Hepatocyte (in vitro differentiated cells): ENCODE results near the gene TNNI3K. TPM values are rescaled to one million over a fixed set of nuclear protein-coding genes. Genes with fewer than 3 reads are reported as not detected.

Source experiments
- DNase-seq: peaks from one replicate; pipeline ENCODE4 v3.0.0-alpha.2; 2016; ENCODE audit warnings: low spot score
- H2AFZ ChIP-seq: fragments of 200-600 bp; sonication (generic); 2 replicates; pipeline ENCODE4 v1.6.0; 2016; ENCODE audit warnings: antibody characterized with exemption, mild to moderate bottlenecking
- H3K27ac ChIP-seq: fragments of 200-600 bp; sonication (generic); 2 replicates; pipeline ENCODE4 v1.5.1; 2016; ENCODE audit warnings: mild to moderate bottlenecking
- H3K27me3 ChIP-seq: fragments of 200-600 bp; sonication (generic); 2 replicates; pipeline ENCODE4 v1.6.1; 2016
- H3K36me3 ChIP-seq: fragments of 200-600 bp; sonication (generic); replicated peaks from 2 replicates; pipeline ENCODE4 v1.5.1; 2016; ENCODE audit warnings: low read depth; ENCODE audit not compliant: insufficient read depth
- H3K4me1 ChIP-seq: fragments of 200-600 bp; sonication (generic); 2 replicates; pipeline ENCODE4 v1.5.1; 2016; ENCODE audit warnings: mild to moderate bottlenecking, moderate library complexity; ENCODE audit not compliant: insufficient read depth
- H3K4me2 ChIP-seq: fragments of 200-600 bp; sonication (generic); 2 replicates; pipeline ENCODE4 v1.6.0; 2016
- H3K4me3 ChIP-seq: fragments of 200-600 bp; sonication (generic); 2 replicates; pipeline ENCODE4 v1.5.1; 2016; ENCODE audit warnings: mild to moderate bottlenecking
- H3K79me2 ChIP-seq: fragments of 200-600 bp; sonication (generic); 2 replicates; pipeline ENCODE4 v1.6.0; 2017; ENCODE audit warnings: mild to moderate bottlenecking
- H3K9me2 ChIP-seq: fragments of 200-600 bp; sonication (generic); replicated peaks from 2 replicates; pipeline ENCODE4 v1.6.0; 2017; ENCODE audit warnings: mild to moderate bottlenecking; ENCODE audit not compliant: insufficient read depth
- H3K9me3 ChIP-seq: fragments of 200-600 bp; sonication (generic); 2 replicates; pipeline ENCODE4 v1.5.1; 2016; ENCODE audit warnings: low read depth, mild to moderate bottlenecking
- H4K20me1 ChIP-seq: fragments of 200-600 bp; sonication (generic); 2 replicates; pipeline ENCODE4 v1.6.0; 2016; ENCODE audit warnings: mild to moderate bottlenecking; ENCODE audit not compliant: insufficient read depth, poor library complexity, severe bottlenecking
- CTCF ChIP-seq: fragments of 200-600 bp; sonication (generic); IDR thresholded peaks from 2 replicates; pipeline ENCODE4 v1.5.1; 2016; ENCODE audit warnings: antibody characterized with exemption, mild to moderate bottlenecking; ENCODE audit not compliant: poor library complexity
- EZH2 ChIP-seq: fragments of 200-600 bp; sonication (generic); IDR thresholded peaks from 2 replicates; pipeline ENCODE4 v1.6.1; 2016; ENCODE audit warnings: antibody characterized with exemption, mild to moderate bottlenecking, borderline replicate concordance
- EZH2phosphoT487 ChIP-seq: fragments of 200-600 bp; sonication (generic); IDR thresholded peaks from one replicate; pipeline ENCODE4 v1.6.1; 2018; ENCODE audit warnings: antibody characterized with exemption, mild to moderate bottlenecking, low read depth, moderate library complexity; ENCODE audit not compliant: unreplicated experiment, severe bottlenecking
- WGBS: methylation state at CpG from one replicate; pipeline ENCODE4 v1.1.6; 2016; ENCODE audit warnings: low lambda C conversion rate; ENCODE audit errors: missing lambda C conversion rate; 5-methylcytosine and 5-hydroxymethylcytosine counted together
- polyA plus RNA-seq: library from polyadenylated mRNA; unstranded; fragments of >200 nt; fragmentation: Nextera tagmentation; extraction: Ambion mirVana; gene quantifications from 2 replicates; pipeline ENCODE4 v1.2.1, GENCODE V29; 2016
- total RNA-seq: library from RNA; depleted of rRNA; stranded (reverse); fragments of >200 nt; gene quantifications from 2 replicates; pipeline ENCODE4 v1.2.3, GENCODE V29; 2014

TNNI3K gene
- total and polyA plus RNA-seq, 2 experiments from 2014 or later: not detected

- peak within 1 kb of the TSS; percentile 50 for H3K4me3 ChIP-seq
- WGBS: 13% methylated on average over 40 of the region's 41 CpGs
- TF ChIP-seq EZH2 (no peak), CTCF (no peak), EZH2phosphoT487 (no peak)
These were observed 37.3 kb upstream of the TNNI3K start, which contains the start of the genes FPGT and LRRIQ3 for GRCh38 chr1:74197657-74198552. Gene FPGT, plus strand, starts transcription at chr1:74198242. Its CDS starts 37 bp downstream, at chr1:74198279. Gene LRRIQ3, minus strand, starts transcription at chr1:74198176. Its CDS starts 14,492 bp downstream, at chr1:74183684.

GRCh38 chr1:74199504-74199903, 35.7 kb upstream of the TNNI3K start:
- Histone ChIP-seq H3K27ac (no peak overlapping the region), H3K36me3 (no peaks in the 10 kb centered on the region), H4K20me1 (no peaks in the 10 kb centered on the region), H3K79me2 (peaks cover 3% of the 10 kb centered on the region), H3K4me3 (no peak overlapping the region), H3K9me3 (no peaks in the 10 kb centered on the region), H2AFZ (no peak overlapping the region), H3K4me2 (peak overlapping the region; percentile 67), H3K9me2 (no peaks in the 10 kb centered on the region), H3K4me1 (no peaks in the 10 kb centered on the region), H3K27me3 (no peaks in the 10 kb centered on the region)
- no peak for DNase-seq
- WGBS: 88% methylated on average over 5 of the region's 5 CpGs
- no peak for TF ChIP-seq CTCF

More at GRCh38 chr1:74197657-74198552, 37.3 kb upstream of the TNNI3K start, which contains the start of the genes FPGT and LRRIQ3:
- Histone ChIP-seq H3K79me2 (peaks cover 3% of the 10 kb centered on the region), H3K36me3 (no peaks in the 10 kb centered on the region), H3K27ac (peak within 1 kb of the TSS; percentile 64), H3K4me2 (peak within 1 kb of the TSS; percentile 73), H3K27me3 (no peaks in the 10 kb centered on the region), H3K9me2 (no peaks in the 10 kb centered on the region), H2AFZ (peak within 1 kb of the TSS; percentile 78), H3K9me3 (no peaks in the 10 kb centered on the region), H3K4me1 (no peaks in the 10 kb centered on the region), H4K20me1 (no peaks in the 10 kb centered on the region)
- DNase-seq: peak; percentile 98

- Histone ChIP-seq H4K20me1 (no peaks in the 10 kb centered on the region), H3K4me3 (no peak overlapping the region), H3K79me2 (no peaks in the 10 kb centered on the region), H3K27ac (no peak overlapping the region), H3K27me3 (no peaks in the 10 kb centered on the region), H3K9me2 (no peaks in the 10 kb centered on the region), H3K9me3 (no peaks in the 10 kb centered on the region), H2AFZ (no peak overlapping the region), H3K4me1 (no peaks in the 10 kb centered on the region), H3K4me2 (no peak overlapping the region), H3K36me3 (no peaks in the 10 kb centered on the region)
- no peak for TF ChIP-seq EZH2
- DNase-seq: no peak
- 58% methylated on average over 2 of the region's 2 CpGs for WGBS
These were observed 29.9 kb upstream of the TNNI3K start for GRCh38 chr1:74205266-74205665.

- H3K9me3 ChIP-seq: no peaks in the 10 kb centered on the region
- H2AFZ ChIP-seq: no peak overlapping the region
- H3K4me3 ChIP-seq: no peak overlapping the region
- H3K4me2 ChIP-seq: no peak overlapping the region
- H3K27me3 ChIP-seq: no peaks in the 10 kb centered on the region
- H3K9me2 ChIP-seq: no peaks in the 10 kb centered on the region
- no peaks in the 10 kb centered on the region for H4K20me1 ChIP-seq
- no peak for DNase-seq
- H3K27ac ChIP-seq: no peak overlapping the region
- H3K4me1 ChIP-seq: no peaks in the 10 kb centered on the region
- no peaks in the 10 kb centered on the region for H3K79me2 ChIP-seq
- TF ChIP-seq EZH2phosphoT487 (no peak), CTCF (no peak), EZH2 (no peak)
- WGBS: 100% methylated on average over 1 of the region's 1 CpG
- H3K36me3 ChIP-seq: no peaks in the 10 kb centered on the region
These were observed 20.0 kb upstream of the TNNI3K start for GRCh38 chr1:74215229-74215628.
